Stomach smooth muscle (tissue), 2 donors: ENCODE data around the gene ARL5C.
A peak's percentile ranks its signal among the peaks of the same experiment; 100 is the strongest.

Experiments used
- H3K27ac ChIP-seq: one replicate; pipeline ENCODE4 v1.7.0; 2013; ENCODE audit warnings: mild to moderate bottlenecking, low read length, inconsistent platforms
- H3K27me3 ChIP-seq, 2 donors: one replicate each; pipeline ENCODE4 v1.7.0; 2013; ENCODE audit warnings: low read length in 2 of 2; ENCODE audit not compliant: insufficient read depth in 2 of 2, control insufficient read depth in 1 of 2
- H3K36me3 ChIP-seq, 2 donors: one replicate each; pipeline ENCODE4 v1.7.0; 2013; ENCODE audit warnings: low read length in 2 of 2; ENCODE audit not compliant: control insufficient read depth in 2 of 2, insufficient read depth in 2 of 2
- H3K4me1 ChIP-seq: one replicate; pipeline ENCODE4 v1.7.0; 2013; ENCODE audit warnings: low read length; ENCODE audit not compliant: control insufficient read depth, insufficient read depth
- H3K4me3 ChIP-seq, 2 donors: one replicate each; pipeline ENCODE4 v1.7.0; 2013; ENCODE audit warnings: low read length in 2 of 2
- H3K9ac ChIP-seq, 2 donors: one replicate each; pipeline ENCODE4 v1.7.0; 2013; ENCODE audit warnings: low read length in 2 of 2, mild to moderate bottlenecking in 1 of 2
- H3K9me3 ChIP-seq, 2 donors: one replicate each; pipeline ENCODE4 v1.7.0; 2013; ENCODE audit warnings: low read length in 2 of 2; ENCODE audit not compliant: control insufficient read depth in 2 of 2
- donor health status: healthy.
- donor health status: Pancreatic carcinoma.

Gene ARL5C

GRCh38 chr17:39151150-39151942 is 14.6 kb downstream of the ARL5C start, which contains the start of gene PLXDC1:
PLXDC1 (minus strand) TSS chr17:39151637; CDS start chr17:39151437, 200 bp downstream.
- Histone ChIP-seq H3K4me1 (peaks cover 29% of the 10 kb centered on the region), H3K27ac (peak within 1 kb of the TSS; percentile 79), H3K4me3 (peak within 1 kb of the TSS; percentile 91 to 99), H3K9ac (peak within 1 kb of the TSS; percentile 21 to 89), H3K9me3 (no peaks in the 10 kb centered on the region), H3K36me3 (no peaks in the 10 kb centered on the region), H3K27me3 (peaks cover 11 to 17% of the 10 kb centered on the region in 2 donors)

- Histone ChIP-seq H3K9ac (peak overlapping the region in 1 of 2 donors; percentile 21), H3K4me1 (peaks cover 29% of the 10 kb centered on the region), H3K9me3 (no peaks in the 10 kb centered on the region), H3K27me3 (peaks cover 11 to 17% of the 10 kb centered on the region in 2 donors), H3K4me3 (peak overlapping the region in 1 of 2 donors; percentile 63), H3K27ac (no peak overlapping the region), H3K36me3 (no peaks in the 10 kb centered on the region)
Observed at GRCh38 chr17:39150795-39151149, 15.2 kb downstream of the ARL5C start.

GRCh38 chr17:39150104-39150634 is 15.8 kb downstream of the ARL5C start:
- no peak overlapping the region for H3K27ac ChIP-seq
- H3K9me3 ChIP-seq: no peaks in the 10 kb centered on the region
- no peak overlapping the region for H3K9ac ChIP-seq
- peak overlapping the region in 1 of 2 donors; percentile 63 for H3K4me3 ChIP-seq
- peaks cover 30% of the 10 kb centered on the region for H3K4me1 ChIP-seq
- H3K27me3 ChIP-seq: peaks cover 11 to 17% of the 10 kb centered on the region in 2 donors
- H3K36me3 ChIP-seq: no peaks in the 10 kb centered on the region

- no peak overlapping the region for H3K4me3 ChIP-seq
- H3K27me3 ChIP-seq: peaks cover 11 to 17% of the 10 kb centered on the region in 2 donors
- H3K27ac ChIP-seq: no peak overlapping the region
- peaks cover 38% of the 10 kb centered on the region for H3K4me1 ChIP-seq
- no peaks in the 10 kb centered on the region for H3K9me3 ChIP-seq
- no peak overlapping the region for H3K9ac ChIP-seq
- no peaks in the 10 kb centered on the region for H3K36me3 ChIP-seq
Observed at GRCh38 chr17:39147221-39148185, 18.5 kb downstream of the ARL5C start.

GRCh38 chr17:39146273-39146672 is 19.7 kb downstream of the ARL5C start:
- H3K9ac ChIP-seq: no peak overlapping the region
- H3K27me3 ChIP-seq: peaks cover 11 to 17% of the 10 kb centered on the region in 2 donors
- no peaks in the 10 kb centered on the region for H3K36me3 ChIP-seq
- no peaks in the 10 kb centered on the region for H3K9me3 ChIP-seq
- no peak overlapping the region for H3K27ac ChIP-seq
- peaks cover 27% of the 10 kb centered on the region for H3K4me1 ChIP-seq
- no peak overlapping the region for H3K4me3 ChIP-seq

GRCh38 chr17:39145143-39145542 is 20.8 kb downstream of the ARL5C start:
- Histone ChIP-seq H3K27me3 (peaks cover 2 to 5% of the 10 kb centered on the region in 2 donors), H3K27ac (no peak overlapping the region), H3K4me3 (no peak overlapping the region)

GRCh38 chr17:39144416-39144840 is 21.5 kb downstream of the ARL5C start:
- H3K9me3 ChIP-seq: no peaks in the 10 kb centered on the region
- no peak overlapping the region for H3K4me3 ChIP-seq
- H3K27ac ChIP-seq: no peak overlapping the region
- no peak overlapping the region for H3K9ac ChIP-seq
- H3K27me3 ChIP-seq: peaks cover 0 to 4% of the 10 kb centered on the region in 2 donors
- no peaks in the 10 kb centered on the region for H3K36me3 ChIP-seq
- H3K4me1 ChIP-seq: peaks cover 18% of the 10 kb centered on the region

More at GRCh38 chr17:39145143-39145542, 20.8 kb downstream of the ARL5C start:
- Histone ChIP-seq H3K9me3 (no peaks in the 10 kb centered on the region), H3K36me3 (no peaks in the 10 kb centered on the region), H3K9ac (no peak overlapping the region), H3K4me1 (peaks cover 18% of the 10 kb centered on the region)

GRCh38 chr17:39143552-39144093 is 22.3 kb downstream of the ARL5C start:
- Histone ChIP-seq H3K9me3 (no peaks in the 10 kb centered on the region), H3K4me1 (peaks cover 18% of the 10 kb centered on the region), H3K36me3 (no peaks in the 10 kb centered on the region), H3K27me3 (peaks cover 0 to 4% of the 10 kb centered on the region in 2 donors), H3K9ac (no peak overlapping the region), H3K27ac (peak overlapping the region; percentile 49), H3K4me3 (no peak overlapping the region)

GRCh38 chr17:39141915-39142664 is 23.9 kb downstream of the ARL5C start:
- no peaks in the 10 kb centered on the region for H3K36me3 ChIP-seq

More at GRCh38 chr17:39141915-39142664, 23.9 kb downstream of the ARL5C start:
- no peak overlapping the region for H3K4me3 ChIP-seq
- H3K9ac ChIP-seq: no peak overlapping the region
- H3K27ac ChIP-seq: no peak overlapping the region
- peaks cover 18% of the 10 kb centered on the region for H3K4me1 ChIP-seq
- H3K9me3 ChIP-seq: no peaks in the 10 kb centered on the region
- H3K27me3 ChIP-seq: peaks cover 0 to under 1% of the 10 kb centered on the region in 2 donors
